Naive B cell (primary cell): Measurements from ENCODE around the gene CSTB. TPM values are rescaled to one million over a fixed set of nuclear protein-coding genes. Genes with fewer than 3 reads are reported as not detected.

Source experiments
- ATAC-seq, 2 donors: fragments of 150-1000 bp; cut with Tn5 transposase; 2 replicates each; pipeline ENCODE4 v1.10.0; 2021; ENCODE audit warnings: low read depth in 2 of 2, mild to moderate bottlenecking in 2 of 2, moderate library complexity in 2 of 2
- DNase-seq: peaks from one replicate; pipeline ENCODE4 v3.0.0; 2022
- H3K27ac Mint-ChIP-seq, 6 donors: one replicate each; pipeline ENCODE4 v1.8.0; 2020 to 2022; ENCODE audit warnings: mild to moderate bottlenecking in 6 of 6, mixed read lengths in 6 of 6, moderate library complexity in 5 of 6, inconsistent platforms in 2 of 6
- H3K27me3 Mint-ChIP-seq, 3 donors: one replicate each; pipeline ENCODE4 v1.8.0; 2021 to 2022; ENCODE audit warnings: mixed read lengths in 3 of 3, mild to moderate bottlenecking in 1 of 3
- H3K36me3 Mint-ChIP-seq, 2 donors: one replicate each; pipeline ENCODE4 v1.8.0; 2020 to 2022; ENCODE audit warnings: mixed read lengths in 2 of 2, inconsistent platforms in 1 of 2, mild to moderate bottlenecking in 1 of 2
- H3K4me1 Mint-ChIP-seq, 3 donors: one replicate each; pipeline ENCODE4 v1.8.0; 2020 to 2022; ENCODE audit warnings: mixed read lengths in 3 of 3, inconsistent platforms in 1 of 3, mild to moderate bottlenecking in 1 of 3, moderate library complexity in 1 of 3
- H3K4me3 Mint-ChIP-seq, 8 donors: one replicate each; pipeline ENCODE4 v1.8.0; 2020 to 2022; ENCODE audit warnings: mild to moderate bottlenecking in 8 of 8, mixed read lengths in 8 of 8, moderate library complexity in 8 of 8, inconsistent platforms in 2 of 8
- H3K9me3 Mint-ChIP-seq, 7 donors: one replicate each; pipeline ENCODE4 v1.8.0; 2020 to 2022; ENCODE audit warnings: mixed read lengths in 7 of 7, mild to moderate bottlenecking in 5 of 7, inconsistent platforms in 2 of 7, moderate library complexity in 1 of 7
- polyA plus RNA-seq, 6 donors: library from polyadenylated mRNA; unstranded; fragments of 300-500 nt; fragmentation: Illumina TruSeq; gene quantifications; one replicate each; pipeline ENCODE4 v1.2.3, GENCODE V29; 2021; ENCODE audit warnings: low read depth in 6 of 6

Gene CSTB
- polyA plus RNA-seq, 6 donors from 2014 or later = 25.1 to 75.7 (median 39.2) TPM

DNA sequence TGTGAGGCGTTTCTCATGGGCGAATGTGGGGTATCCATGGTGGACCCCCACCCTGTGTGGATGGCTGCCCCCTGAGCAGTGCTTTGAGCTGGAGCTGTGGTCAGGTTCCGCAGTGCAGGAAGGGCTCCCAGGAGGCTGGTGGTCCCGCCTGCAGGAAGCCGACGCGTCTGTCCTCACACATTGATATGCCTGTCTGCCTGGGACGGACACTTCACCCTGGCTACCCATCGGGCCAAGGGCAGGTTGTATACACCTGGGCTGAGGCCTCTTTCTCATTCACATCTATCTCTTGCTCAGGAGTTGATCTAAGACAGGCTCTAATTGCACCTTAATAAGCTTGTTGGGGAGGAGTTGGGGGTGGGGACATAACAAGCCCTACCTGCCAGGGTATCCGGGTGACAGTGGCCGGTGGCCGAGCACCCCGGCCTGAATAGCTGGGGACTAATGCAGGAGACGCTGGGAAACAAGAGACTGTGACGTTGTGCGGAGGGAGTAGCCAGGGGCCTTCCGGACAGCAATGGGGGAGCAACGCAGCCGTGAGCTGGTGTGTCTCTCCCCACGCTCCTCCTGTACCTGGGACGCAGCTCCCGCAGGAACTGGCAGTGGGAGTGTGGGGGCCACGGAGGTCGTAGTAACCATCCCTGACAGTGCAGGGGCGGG, 35.5 kb downstream of the CSTB start:
- peaks cover 5 to 10% of the 10 kb centered on the region in 2 donors for H3K36me3 Mint-ChIP-seq
- H3K4me3 Mint-ChIP-seq = peak overlapping the region in 4 of 8 donors; percentile 12 to 76 (median 45)
- H3K27ac Mint-ChIP-seq = peak overlapping the region in 5 of 6 donors; percentile 47 to 98 (median 84)
- DNase-seq (no peak), ATAC-seq (peak; percentile 58 to 65)
- peaks cover 7 to 12% (median 11%) of the 10 kb centered on the region in 3 donors for H3K4me1 Mint-ChIP-seq
- H3K9me3 Mint-ChIP-seq = no peaks in the 10 kb centered on the region
- no peaks in the 10 kb centered on the region for H3K27me3 Mint-ChIP-seq

DNA sequence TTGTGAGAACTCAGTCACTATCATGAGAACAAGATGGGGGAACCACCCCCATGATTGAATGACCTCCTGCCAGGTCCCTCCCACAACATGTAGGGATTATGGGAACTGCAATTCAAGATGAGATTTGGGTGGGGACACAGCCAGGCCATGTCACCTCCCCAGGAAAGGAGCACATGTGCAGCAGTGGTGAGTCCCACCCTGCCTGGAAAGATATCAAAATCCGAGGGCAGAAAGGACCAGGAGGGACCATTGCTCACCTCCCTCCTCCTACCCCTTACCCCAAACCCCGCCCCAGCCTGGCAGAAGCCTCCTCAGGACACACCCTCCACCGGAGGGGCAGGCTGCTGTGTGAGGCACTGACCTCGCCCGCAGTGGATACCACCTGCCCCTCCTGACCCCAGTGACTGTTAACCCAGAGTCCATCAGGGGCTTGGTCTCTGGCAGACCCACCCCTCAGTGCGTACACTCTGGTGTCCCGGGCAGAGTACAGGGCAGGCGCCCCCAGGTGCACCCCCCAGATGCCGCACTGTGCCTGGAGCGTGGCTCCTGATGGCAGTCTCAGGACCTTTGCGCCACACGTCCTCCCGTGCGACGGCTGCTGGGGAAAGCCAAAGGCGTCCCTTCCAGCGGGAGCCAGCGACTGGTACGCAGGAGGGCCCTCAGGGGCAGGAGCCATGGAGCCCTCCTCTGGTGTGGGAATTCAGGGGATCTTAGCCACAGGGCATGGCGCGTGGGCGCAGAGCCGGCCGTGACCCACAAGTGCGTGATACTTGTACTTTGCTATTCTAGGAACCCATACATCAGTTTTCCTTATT, 36.3 kb downstream of the CSTB start:
- ATAC-seq (peak; percentile 17 to 27), DNase-seq (no peak)
- peak overlapping the region in 3 of 8 donors; percentile 12 to 76 (median 63) for H3K4me3 Mint-ChIP-seq
- H3K4me1 Mint-ChIP-seq = peaks cover 7 to 12% (median 11%) of the 10 kb centered on the region in 3 donors
- H3K36me3 Mint-ChIP-seq = peaks cover 2 to 7% of the 10 kb centered on the region in 2 donors
- H3K27me3 Mint-ChIP-seq = no peaks in the 10 kb centered on the region
- H3K27ac Mint-ChIP-seq = peak overlapping the region in 3 of 6 donors; percentile 22 to 95 (median 62)
- no peaks in the 10 kb centered on the region for H3K9me3 Mint-ChIP-seq

DNA sequence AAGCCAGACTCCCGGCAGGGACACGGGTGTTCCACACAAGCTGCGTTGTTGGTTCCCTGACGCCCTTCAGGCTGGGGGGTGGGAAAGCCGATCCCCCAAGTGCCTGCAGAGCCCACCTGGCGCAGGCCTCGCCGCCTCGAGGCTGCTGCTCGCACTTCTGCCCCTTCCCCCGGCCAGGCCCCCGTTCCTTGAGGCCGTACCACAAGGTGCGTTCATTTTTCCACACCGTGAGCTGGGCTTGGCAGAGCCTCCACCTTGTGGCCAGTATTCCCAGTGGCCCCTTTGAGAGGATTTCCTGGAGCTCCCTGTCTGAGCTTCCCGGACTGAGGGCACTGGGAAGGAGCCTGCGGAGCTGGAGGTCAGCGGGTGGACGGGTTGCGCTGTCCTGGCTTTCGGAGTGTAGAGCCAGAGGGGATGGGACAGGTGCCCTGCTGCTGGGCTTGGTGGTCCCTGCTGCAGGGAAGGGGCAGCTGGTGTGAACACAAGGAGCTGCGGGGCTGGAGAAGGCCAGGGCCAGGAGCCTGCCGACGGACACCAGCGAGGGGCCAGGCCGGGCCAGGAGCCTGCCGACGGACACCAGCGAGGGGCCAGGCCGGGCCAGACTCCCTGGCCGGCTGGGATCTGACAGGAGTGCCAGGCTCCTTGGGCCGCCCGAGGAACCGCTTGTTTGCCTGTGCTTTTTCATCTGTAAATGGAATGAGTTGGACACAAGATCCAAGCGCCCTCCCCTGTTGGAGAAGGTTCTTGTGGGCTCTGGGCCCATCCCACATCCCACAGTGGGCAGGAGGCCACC, 38.8 kb downstream of the CSTB start:
- H3K36me3 Mint-ChIP-seq = no peaks in the 10 kb centered on the region
- peaks cover 14 to 17% (median 15%) of the 10 kb centered on the region in 3 donors for H3K4me1 Mint-ChIP-seq

DNA sequence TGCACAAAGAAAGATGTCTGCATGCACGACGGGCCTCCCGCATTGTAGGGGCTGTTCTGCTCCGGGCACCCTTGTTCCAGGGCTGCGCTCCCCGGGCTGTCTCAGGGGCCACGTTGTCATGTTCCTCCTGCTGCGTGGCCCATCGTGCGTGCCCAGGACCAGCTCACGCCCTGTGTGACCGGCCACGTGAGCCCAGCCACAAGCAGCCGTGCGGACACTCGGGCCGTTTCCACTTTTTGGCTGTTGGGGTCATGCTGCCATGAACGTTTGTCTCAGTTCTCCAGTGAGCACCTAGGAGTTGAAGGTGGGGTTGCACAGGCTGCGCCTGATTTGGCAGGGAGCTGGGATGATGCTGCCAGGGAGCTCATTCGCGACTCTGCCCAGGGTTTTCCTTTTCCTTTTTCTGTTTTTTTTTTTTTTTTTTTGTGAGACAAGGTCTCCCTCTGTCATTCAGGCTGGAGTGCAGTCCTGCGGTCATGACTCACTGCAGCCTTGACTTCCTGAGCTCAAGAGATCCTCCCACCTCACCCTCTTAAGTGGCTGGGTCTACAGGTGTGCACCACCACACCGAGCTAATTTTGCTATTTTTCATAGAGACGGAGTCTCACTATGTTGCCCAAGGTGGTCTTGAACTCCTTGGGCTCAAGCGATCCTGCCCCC, 39.8 kb downstream of the CSTB start:
- DNase-seq (no peak), ATAC-seq (no peak)
- no peaks in the 10 kb centered on the region for H3K9me3 Mint-ChIP-seq
- H3K4me3 Mint-ChIP-seq = no peak overlapping the region
- peaks cover 19 to 24% (median 19%) of the 10 kb centered on the region in 3 donors for H3K4me1 Mint-ChIP-seq
- H3K36me3 Mint-ChIP-seq = no peaks in the 10 kb centered on the region
- no peaks in the 10 kb centered on the region for H3K27me3 Mint-ChIP-seq
- peak overlapping the region in 1 of 6 donors; percentile 76 for H3K27ac Mint-ChIP-seq

More for the DNA sequence above, 38.8 kb downstream of the CSTB start:
- DNase-seq = no peak
- Mint-ChIP-seq H3K27ac (peak overlapping the region in 1 of 6 donors; percentile 51), H3K9me3 (no peaks in the 10 kb centered on the region), H3K4me3 (no peak overlapping the region), H3K27me3 (no peaks in the 10 kb centered on the region)
- ATAC-seq = no peak

DNA sequence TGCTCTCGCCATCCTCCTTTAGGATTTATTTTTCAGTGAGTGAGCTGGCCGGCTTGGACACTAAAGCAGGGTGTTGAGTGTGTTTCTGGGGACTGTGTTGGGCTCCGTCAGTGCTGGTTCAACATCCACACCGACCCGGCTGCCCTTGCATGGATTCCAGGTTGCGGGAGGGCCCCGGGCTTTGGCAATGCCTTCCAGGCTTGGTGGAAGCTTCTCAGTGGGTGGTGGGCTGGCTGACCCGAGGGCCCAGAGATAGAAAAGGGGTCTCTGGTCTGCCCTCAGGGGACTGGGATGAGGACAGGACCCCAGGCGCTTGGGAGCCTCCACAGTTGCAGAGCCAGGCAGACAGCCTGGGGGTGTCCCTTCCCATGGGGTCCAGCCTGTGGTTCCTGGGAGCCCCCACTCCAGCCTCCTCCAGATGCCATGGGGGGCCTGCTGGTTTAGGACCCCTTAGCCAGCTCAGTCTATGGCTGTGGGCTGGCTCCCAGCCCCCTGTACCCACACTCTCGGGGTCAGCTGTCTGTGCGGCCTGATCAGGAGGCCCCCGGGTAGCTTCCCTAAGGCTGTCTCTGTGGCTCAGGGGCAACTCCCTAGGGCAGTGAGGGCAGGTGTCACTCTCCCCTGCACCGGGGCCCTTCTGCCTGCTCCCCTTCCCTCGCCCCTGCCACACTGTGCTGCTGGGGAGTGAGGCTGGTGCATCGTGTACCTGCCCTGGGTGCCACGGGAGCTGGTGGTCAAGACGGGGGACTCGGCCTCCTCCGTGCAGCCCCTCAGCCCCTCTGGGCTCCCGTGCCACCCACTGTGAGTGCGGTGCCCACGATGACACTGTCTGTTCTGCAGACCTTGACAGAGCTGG, 40.6 kb downstream of the CSTB start:
- Mint-ChIP-seq H3K9me3 (no peaks in the 10 kb centered on the region), H3K4me1 (peaks cover 14 to 22% (median 19%) of the 10 kb centered on the region in 3 donors), H3K27ac (no peak overlapping the region), H3K36me3 (no peaks in the 10 kb centered on the region), H3K4me3 (peak overlapping the region in 1 of 8 donors; percentile 15), H3K27me3 (no peaks in the 10 kb centered on the region)
- no peak for DNase-seq
- no peak for ATAC-seq

DNA sequence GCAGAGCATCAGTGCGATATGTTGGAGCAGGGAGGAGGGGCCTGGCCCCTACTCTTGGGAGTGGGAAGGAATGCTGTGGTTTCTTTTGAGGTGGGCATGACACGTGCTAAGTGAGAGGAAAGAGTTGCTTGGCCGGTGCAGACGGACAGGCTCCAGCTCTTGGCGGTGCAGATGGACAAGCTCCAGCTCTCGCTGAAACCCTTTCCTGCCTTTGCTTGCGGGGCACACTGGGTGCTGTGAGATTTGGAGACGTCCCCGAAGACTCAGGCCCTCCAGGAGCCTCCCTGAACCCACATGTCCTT, 41.2 kb downstream of the CSTB start:
- Mint-ChIP-seq H3K4me1 (peaks cover 14 to 20% (median 19%) of the 10 kb centered on the region in 3 donors), H3K27me3 (no peaks in the 10 kb centered on the region), H3K4me3 (peak overlapping the region in 1 of 8 donors; percentile 15), H3K27ac (no peak overlapping the region), H3K36me3 (no peaks in the 10 kb centered on the region), H3K9me3 (no peaks in the 10 kb centered on the region)
- ATAC-seq (no peak), DNase-seq (no peak)

DNA sequence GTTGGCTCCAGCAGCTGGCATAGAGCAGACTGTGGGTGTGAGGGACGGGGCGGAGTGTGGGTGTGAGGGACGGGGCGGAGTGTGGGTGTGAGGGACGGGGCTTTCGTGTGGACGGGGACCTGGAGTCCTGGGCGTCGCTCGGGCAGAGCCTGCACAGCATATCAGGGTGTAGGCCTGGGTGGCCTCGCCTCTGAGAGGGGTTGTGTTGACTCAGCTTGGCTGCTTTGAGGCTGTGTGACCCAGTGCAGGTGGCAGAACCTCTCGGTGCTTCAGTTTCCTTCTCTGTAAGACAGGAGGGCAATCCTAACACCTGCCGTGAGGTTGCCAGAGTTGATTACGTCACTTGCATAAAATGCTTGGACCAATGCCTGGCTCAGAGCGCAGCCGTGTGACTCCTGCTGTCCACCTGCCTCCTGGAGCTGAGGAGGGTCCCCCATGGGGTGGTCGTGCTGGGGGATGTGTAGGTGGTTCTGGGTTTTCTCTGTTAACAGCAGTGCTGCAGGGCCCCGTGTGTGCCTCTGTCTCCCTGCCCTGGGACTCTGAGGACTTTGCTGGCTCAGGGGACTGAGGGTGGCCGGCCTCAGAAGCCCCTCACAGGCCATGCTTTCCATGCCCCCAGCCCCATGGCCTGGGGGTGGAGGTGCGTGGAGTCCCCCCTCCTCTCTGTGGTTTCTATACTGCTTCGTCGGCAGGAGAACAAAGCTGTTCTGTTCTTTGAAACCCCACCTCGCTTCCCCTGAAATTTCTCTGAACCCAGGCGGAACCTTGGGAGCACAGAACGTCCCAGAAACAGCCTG, 41.8 kb downstream of the CSTB start:
- Mint-ChIP-seq H3K36me3 (no peaks in the 10 kb centered on the region), H3K4me1 (peaks cover 11 to 24% (median 22%) of the 10 kb centered on the region in 3 donors), H3K4me3 (peak overlapping the region in 1 of 8 donors; percentile 32), H3K27me3 (no peaks in the 10 kb centered on the region), H3K9me3 (no peaks in the 10 kb centered on the region), H3K27ac (peak overlapping the region in 1 of 6 donors; percentile 41)
- ATAC-seq (no peak), DNase-seq (no peak)

DNA sequence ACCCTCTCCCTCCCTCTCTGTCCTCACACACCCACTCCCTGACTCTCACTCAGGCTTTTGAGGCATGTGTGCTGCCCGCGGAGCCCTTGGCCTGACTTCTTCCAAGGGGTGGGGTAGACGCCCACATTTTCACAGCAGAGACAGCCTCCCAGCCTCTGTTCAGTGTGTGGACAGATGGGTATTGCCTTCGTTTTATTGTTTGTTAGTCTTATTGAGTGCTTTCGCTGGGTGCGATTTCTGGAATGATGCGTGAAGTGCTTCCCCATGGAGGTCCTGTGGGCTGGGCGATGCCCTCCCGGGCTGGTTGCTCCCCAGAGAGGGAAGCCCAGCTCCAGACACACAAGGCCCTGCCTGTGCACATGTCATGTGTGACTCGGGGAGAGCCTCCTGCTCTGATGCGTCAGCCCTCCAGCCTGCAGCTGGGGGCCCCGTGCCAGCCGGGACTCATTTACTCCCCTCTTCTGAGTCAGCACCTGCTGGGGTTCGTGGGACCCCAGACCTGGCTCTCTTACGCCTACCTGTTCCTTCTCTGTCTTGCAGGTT, 42.5 kb downstream of the CSTB start:
- no peaks in the 10 kb centered on the region for H3K36me3 Mint-ChIP-seq
- H3K4me3 Mint-ChIP-seq = peak overlapping the region in 1 of 8 donors; percentile 32
- no peak for ATAC-seq

DNA sequence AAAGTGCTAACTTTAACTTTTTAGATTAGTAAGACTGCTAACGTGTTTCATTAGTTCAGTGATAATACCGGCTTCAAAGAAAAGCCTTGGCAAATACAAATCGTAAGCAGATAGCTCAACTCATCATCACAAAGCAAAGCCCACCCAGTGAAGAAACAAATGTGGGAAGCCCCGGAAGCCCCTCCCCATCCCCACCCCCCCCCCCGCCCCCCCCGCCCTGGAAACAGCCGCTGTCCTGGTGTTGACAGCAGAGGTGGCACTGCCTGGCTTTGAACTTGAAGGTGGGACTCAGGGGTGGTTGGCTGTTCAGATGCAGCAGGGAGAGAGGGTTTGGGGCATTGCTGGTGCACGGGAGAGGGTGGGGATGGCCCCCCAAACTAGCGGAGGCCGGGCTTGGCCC, 43.0 kb downstream of the CSTB start:
- DNase-seq = no peak
- Mint-ChIP-seq H3K27ac (no peak overlapping the region), H3K9me3 (no peaks in the 10 kb centered on the region), H3K36me3 (no peaks in the 10 kb centered on the region), H3K27me3 (no peaks in the 10 kb centered on the region), H3K4me1 (peaks cover 19 to 36% (median 30%) of the 10 kb centered on the region in 3 donors), H3K4me3 (no peak overlapping the region)
- no peak for ATAC-seq

More for the DNA sequence above, 42.5 kb downstream of the CSTB start:
- DNase-seq = no peak
- no peaks in the 10 kb centered on the region for H3K9me3 Mint-ChIP-seq
- peak overlapping the region in 2 of 6 donors; percentile 21 to 41 for H3K27ac Mint-ChIP-seq
- H3K27me3 Mint-ChIP-seq = no peaks in the 10 kb centered on the region
- H3K4me1 Mint-ChIP-seq = peaks cover 14 to 31% (median 24%) of the 10 kb centered on the region in 3 donors

DNA sequence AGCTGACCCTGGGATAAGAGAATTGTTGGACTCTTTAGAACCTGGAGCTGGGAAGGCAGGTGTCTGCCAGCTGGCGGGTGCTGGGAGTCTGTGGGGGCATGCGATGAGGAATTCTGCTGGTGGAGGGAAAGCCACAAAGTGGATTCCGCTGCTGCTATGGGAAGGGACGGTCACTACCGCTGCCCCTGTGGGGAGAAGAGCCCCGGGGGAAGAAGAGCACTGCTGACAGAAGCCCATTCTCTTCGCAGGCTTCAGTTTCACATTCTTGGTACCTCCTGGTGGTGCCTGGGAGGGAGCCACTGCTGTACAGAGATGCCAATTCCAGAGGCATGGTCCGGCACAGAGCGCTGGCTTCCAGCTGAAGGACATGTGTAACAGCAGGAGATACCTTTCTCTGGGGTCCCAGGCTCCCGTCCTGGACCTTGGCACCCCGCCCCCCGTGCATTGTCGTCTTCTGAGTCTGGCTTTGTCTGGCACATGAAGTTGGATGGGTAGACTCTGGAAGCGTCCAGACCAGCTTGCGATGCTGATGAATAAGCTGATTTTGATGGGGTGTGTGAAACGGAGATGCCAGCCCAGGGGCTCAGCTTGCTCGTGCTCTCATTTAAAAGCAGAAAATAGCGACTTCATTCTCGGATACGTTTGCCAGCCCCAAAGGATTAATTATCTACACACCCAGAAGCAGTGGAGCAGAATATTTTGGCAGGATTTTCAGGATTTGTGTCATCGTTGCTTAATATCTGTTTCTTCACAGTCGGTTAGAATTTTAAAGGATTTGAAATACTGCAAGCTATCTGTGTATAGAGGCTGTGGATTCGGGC, 44.0 kb downstream of the CSTB start:
- Mint-ChIP-seq H3K36me3 (no peaks in the 10 kb centered on the region), H3K4me3 (no peak overlapping the region), H3K27me3 (no peaks in the 10 kb centered on the region), H3K27ac (peak overlapping the region in 2 of 6 donors; percentile 42 to 82), H3K9me3 (no peaks in the 10 kb centered on the region), H3K4me1 (peaks cover 28 to 46% (median 39%) of the 10 kb centered on the region in 3 donors)
- ATAC-seq (no peak), DNase-seq (no peak)

DNA sequence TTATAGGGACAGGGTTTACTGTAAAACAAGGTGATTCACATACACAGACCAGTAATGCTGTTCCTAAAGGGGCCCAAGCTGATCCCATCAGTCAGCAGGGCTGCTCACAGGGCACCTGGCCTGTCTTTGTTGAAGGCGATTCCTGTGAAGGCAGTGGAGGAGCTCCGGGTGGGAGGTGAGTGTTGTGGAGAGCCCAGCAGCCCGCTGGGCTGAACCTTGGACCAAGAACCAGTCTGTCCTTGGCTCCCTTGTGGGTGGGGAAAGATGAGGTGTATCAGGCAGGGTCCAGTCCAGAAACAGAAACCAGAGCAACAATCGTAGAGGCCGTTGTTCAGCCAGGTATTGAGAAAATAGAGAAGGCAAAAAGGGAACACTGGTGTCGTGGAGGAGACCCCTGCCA, 44.6 kb downstream of the CSTB start:
- peak overlapping the region in 2 of 6 donors; percentile 70 to 91 for H3K27ac Mint-ChIP-seq
- H3K27me3 Mint-ChIP-seq = no peaks in the 10 kb centered on the region
- no peaks in the 10 kb centered on the region for H3K36me3 Mint-ChIP-seq
- no peaks in the 10 kb centered on the region for H3K9me3 Mint-ChIP-seq
- H3K4me1 Mint-ChIP-seq = peaks cover 35 to 52% (median 45%) of the 10 kb centered on the region in 3 donors
- ATAC-seq (no peak), DNase-seq (no peak)
- H3K4me3 Mint-ChIP-seq = peak overlapping the region in 2 of 8 donors; percentile 4 to 36
